ENCODE data around the gene HTRA2. TPM values are rescaled to one million over a fixed set of nuclear protein-coding genes. Genes with fewer than 3 reads are reported as not detected.

Gene HTRA2
- total RNA-seq, 1 donor from 2014 or later = 50.9 TPM

DNA sequence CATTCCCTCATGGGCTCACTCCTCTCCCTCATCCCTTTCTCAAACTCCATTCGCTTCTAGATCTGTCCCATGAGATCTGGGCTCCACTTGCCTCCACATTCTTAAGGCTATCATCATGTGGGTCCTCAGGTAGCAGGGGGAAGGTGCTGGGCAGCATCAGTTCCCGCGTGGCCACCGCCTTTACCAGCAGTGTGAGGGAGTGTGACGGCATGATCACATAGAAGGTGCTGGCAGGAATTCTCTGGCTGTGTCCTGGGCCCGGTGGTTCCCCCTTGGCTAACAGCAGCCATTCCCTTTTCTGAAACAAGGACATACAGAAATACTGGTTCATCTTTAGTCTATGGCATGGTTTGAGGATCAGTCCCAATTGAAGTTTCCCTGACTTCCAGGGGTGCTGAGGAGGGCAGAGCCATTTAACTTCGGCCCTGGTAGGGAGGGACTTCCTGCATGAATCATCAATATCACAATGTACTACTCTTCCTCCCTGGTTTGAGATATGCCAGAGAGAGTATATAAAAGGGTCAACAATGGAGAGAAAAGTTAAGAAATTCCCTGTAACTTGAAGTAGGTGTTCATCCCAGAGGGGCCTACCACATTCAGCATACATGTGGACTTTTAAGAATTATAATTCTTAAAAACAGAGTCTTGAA is 32.5 kb downstream of the HTRA2 start:
- no peak for DNase-seq

DNA sequence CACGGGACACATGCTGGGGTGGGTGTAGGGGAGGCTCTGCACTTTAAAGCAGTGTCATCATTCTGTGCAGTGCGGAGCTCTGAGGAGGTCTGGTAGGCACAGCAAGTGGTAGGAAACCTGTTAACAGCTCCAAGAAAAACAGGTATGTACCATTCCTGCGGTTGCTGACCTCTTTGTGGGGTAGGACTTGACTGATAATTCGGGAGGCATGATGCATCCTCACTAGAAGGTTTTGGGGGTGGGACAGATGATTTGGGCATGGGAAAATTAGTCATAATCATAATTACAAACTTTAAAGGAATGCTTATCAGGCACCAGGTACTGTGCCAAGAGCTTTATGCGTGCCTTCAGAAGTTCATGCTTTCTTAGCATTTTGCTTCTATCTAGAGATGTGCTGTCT is 34.5 kb downstream of the HTRA2 start:
- DNase-seq = no peak

DNA sequence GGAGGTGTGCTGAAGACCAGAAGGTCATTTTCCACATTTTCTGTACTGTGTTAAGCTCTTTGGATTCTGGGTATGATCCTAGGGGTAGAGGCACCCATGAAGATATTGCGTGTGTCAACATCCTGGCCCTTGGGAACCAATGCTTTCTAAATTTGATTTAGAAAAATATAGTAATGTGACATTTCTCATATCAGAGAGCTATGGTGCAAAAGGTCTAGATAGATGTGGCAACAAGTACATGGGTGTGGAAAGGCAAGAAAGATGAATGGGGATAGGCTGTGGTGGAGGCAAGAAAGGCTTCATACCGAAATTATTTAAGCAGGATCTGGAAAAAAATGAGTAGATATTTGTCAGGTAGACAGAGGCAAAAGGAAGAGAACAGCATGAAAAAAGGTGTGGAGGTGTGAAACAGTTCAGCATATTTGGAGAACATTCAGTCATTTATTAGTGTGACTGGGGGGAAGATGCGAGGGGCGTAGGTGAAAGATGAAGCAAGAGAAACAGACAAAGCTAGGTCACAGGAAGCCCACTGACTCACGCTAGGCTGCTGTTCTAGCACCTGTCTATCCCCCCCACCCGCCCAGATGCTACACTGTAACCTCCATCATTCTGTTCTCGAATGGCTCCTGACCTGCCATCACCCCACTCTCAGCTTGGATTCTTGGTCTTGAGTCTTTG is 36.5 kb downstream of the HTRA2 start:
- DNase-seq = no peak

DNA sequence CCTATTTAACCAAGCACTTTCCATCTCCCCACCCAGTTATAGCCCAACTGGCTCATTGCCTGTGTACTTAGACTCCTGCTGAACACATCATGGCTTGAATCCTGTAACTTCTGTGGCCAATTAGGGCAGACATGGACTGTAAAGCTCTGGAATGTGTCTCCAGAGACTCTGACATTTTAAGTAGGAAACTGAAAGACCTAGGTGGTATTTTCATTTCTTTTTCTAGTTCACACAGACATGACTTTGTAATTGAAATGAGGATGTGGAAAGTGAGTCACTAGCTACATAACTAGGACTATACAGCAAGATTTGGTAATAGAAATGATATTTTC is 37.0 kb downstream of the HTRA2 start:
- DNase-seq = no peak

DNA sequence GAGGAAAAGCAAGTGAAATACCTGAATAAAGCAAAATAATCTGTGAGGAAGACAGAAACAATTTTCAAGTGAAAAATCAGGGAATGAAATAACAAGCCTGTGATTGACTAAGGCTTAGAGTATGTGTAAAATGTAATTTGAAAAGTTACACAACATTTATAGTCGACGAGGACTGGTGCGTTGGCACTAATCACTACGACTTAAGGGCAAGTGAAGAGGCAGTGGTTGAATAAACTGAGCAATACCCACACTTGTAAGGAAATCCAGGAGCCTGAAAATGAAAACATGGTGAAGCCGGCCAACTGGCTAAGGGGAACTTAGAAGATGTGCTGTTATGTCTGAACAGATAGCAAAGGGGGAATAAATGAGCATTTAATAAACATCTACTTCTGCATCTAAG is 38.1 kb downstream of the HTRA2 start:
- no peak for DNase-seq

DNA sequence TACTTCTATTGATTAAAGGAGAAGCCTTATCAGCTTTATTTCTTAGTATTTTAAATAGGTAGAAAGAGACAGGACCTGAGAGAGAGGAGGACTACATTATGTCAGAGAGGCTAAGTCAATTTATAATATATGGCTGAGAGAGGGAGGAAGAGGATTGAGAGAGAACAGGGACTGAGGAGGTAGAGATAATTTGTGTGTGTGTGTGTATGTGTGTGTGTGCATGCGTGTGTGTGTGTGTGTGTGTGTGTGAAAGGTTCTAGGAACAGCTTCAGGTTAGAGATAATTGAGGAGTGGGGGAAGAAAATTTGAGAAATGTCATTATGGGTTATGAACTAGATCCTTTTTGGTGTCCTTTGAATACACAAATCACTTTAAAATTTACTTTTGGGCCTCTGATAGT is 40.0 kb downstream of the HTRA2 start:
- no peak for DNase-seq

DNA sequence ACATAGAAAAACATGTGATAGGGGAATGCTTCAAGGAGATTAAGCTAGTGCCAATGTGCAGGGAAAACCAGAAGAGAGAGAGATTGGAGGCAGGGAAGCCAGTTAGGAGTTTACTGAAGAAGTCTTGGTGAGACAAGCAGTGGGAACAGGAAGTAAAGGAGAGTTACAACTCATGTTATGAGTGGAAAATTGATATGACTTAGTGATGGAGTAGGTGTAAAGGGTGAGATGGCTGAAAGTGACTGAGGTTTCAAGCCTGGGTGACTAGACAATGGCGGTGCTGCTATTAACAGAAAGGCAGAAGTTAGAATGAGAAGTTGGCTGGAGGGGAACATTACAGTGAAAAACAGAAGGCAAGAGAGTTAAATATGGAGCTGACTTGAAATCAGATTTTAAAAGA is 41.3 kb downstream of the HTRA2 start:
- no peak for DNase-seq

DNA sequence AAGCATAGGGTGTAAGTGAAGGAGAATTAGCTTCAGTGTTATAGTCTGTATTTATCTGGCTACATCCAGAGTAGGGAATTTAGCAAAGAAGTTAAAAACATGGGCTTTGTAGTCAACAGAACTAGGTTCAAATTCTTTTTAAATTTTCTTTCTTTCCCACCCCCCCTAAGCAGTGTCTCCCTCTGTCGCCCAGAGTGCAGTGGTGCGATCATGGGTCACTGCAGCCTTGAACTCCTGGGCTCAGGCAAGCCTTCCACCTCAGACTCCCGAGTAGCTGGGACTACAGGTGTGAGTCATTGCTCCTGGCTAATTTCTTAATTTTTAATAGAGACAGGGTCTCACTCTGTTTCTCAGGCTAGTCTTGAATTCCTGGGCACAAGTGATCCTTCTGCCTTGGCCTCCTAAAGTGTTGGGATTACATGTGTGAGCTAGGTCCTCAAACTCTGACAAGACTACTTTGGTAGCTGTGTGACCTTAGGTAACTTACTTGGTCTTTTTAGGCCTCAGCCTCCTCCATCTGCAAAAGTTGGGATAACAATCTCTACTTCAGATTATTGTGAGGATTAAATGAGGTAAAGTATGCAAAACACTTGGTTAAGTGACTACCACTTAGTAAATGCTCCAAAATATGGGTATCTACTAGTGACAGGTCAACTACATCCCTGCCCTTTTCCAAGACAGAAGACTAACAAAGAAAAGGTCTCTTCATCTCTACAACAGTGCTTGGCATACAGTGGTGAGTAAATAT is 42.6 kb downstream of the HTRA2 start:
- DNase-seq = no peak

DNA sequence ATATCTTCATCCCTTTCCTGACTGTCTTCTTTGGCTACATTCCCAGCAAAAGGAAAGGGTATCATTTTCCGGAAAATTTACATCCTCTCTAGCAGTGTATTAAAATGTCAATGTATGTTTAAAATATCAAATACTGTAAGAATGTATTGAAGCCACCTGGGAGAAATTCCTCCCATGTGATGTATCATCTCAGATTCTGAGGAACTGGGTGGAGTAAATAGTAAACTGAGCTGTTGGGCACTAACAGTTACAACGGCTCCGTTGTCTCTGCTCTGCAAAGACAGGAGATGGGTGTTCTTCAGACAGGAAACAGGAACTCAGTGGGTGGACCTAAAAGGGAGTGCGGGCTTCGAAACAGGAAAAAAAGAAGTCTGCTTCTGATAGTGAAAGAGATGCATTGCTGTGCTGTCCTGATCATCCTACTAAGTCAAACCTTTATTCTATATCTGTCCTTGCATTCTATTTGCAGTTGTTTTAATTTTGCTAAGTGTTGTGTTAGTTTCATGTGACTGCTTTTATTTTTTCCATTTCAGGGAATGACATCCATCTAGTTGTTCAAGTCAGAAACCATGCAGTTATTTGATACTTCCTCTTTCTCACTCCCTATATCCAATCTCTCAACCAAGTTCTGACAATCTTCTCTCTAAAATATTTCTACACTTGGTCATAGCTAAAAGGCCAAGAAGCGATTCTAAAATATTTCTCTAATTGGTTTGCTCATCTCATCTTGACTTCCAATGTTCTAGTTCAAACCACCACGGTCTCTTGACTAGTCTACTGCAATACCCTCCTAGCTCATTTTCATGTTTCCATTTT is 44.2 kb downstream of the HTRA2 start:
- DNase-seq = peak; percentile 30

DNA sequence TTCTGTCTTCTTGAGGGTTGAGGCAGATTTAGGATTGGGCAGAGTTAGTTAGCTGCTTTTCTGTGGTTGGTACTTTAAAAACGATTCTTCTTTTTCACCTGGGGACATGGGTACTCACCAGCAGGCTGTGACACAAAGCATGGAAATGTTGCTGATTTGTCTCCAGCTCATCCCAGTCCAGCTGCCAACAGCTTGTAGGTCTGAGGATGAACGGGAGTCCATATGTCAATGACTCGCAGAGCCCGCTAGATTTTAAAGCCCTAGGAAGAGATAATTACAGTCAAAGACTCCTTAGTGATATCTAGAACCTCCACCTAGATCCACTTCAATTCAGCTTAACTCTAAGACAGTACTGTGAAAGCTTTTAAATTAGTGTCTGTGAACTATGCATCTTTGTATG is 45.6 kb downstream of the HTRA2 start:
- no peak for DNase-seq

DNA sequence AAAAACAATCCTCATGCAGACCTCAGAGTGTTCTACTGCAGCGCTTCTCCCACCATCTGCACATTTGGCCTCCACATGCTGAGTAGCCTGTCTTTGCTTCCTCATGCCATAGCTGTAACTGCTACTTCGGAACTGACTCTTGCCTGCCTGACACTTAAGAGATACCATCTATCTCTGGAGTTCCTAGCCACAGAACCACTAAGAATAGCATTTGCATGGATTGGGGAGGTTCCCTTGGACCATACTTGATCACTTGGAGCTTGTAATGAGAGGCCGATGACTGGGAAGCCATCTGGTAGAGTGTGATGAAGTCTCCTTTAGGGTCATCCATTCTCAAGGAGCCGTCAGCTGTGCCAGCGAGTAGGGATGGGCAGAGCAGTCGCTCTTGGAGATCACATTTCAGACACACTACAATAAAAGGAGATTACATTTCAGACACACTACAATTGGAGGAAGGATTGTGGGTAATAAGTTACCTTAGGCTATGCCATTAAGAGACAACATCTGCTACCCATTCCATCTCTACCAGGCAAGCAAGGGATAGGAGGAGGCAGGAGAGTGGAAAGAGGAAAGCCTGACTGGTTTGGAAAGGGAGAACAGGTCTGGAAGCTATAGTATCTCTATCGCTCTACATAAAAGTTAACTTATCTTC is 46.6 kb downstream of the HTRA2 start:
- DNase-seq = no peak

DNA sequence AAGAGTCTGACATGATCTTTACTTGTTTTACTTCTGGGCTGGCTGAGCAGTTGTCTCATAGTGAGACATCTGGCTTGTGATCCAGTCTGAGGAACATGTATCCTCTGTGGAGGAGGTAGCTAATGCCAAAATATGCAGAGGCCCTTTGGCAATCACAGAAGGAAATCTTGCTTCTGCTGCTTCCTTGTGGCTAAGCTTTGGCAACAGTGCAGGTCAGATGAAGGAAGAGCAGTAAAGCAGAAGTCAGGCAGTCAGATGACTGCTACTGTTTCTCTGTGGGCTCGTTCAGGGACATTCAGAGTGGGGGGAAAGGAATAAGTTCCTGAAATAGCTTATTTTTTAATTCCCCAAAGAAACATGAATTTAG is 47.1 kb downstream of the HTRA2 start:
- no peak for DNase-seq

DNA sequence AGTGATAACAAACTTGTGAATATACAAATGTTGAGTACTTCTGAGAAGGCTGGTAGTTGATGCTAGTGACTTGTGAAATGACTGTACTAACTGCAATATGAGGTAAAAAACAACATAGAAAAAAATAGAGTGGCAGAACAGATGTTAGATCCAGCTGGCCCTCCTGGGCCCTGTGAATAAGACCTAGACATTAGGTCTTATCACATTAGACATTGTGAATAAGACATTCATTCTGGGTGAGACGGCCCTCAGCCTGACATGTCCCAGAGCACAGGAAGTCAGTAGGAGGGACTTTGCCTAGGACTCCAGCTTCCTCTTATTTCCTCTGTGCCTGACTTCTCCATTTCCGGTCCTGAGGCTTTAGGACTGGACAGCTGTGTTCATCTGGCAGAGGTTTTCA is 47.7 kb downstream of the HTRA2 start:
- DNase-seq = no peak

DNA sequence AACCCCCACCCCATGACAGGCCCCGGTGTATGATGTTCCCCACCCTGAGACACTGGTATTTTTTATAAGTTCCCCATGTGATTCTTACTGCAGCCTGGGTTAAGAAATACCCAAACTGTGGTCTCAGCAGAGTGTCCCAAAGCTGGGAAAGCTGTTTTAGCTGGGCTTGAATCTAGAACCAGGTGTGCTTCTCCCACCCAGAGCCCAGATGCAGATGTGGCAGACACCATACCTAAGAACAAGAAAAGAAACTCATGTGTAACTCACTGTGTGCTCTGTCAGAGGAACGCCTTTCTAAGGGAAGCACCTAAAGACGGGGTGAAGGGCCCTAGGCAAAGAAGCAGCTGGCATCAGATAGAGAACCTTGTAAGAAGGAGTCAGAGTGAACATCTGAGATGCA is 48.7 kb downstream of the HTRA2 start:
- DNase-seq = no peak

DNA sequence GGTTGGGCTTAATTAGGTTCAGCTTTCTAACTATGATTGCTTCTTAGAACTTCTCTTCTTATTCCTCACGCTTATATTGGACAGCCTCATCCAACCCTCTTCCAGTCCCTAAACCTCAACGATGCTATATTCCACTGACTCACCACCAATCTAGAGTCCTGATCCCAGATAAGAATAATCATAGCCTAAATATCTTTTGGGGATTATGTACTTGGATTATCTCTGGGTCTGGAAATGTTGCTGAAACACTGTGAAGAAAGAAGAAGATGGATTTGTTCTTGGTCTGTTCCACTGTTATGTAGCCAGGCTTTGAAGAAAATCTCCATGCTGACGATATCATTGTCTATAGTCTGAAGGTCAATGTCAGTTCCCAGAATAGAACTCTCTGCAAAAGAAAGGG is 51.7 kb downstream of the HTRA2 start:
- DNase-seq = no peak

DNA sequence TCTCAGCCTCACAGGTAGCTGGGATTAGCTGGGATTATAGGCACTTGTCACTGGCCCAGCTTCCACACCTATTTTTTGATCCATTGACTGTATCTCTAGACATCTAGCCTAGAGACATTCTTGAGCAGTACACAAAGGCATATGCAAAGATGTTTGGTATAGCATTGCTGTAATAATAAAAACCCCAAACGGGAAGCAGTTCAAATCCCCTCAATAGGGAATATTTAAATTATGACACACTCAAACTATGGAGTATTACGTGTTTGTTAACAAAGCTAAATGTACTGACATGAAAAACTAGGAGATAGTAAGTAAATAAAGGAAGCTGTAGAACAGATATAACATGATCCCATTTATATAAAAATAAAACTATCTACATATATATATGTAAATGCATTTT is 52.5 kb downstream of the HTRA2 start:
- DNase-seq = no peak

Other genes starting within 250 kb of the HTRA2 start
- gene SLC4A5, start 186.5 kb upstream of the HTRA2 start, total RNA-seq = 0.33 TPM in 1 of 2 replicates, not detected in the other
- gene DCTN1, start 149.6 kb upstream of the HTRA2 start, total RNA-seq = 160 and 207 TPM in 2 replicates
- 0.14 and 0.17 TPM in 2 replicates for gene C2orf81, start 108.3 kb upstream of the HTRA2 start, total RNA-seq
- 23.3 and 36.9 TPM in 2 replicates for gene WDR54, start 108.2 kb upstream of the HTRA2 start, total RNA-seq
- 21.6 and 27.0 TPM in 2 replicates for gene RTKN, start 88.0 kb upstream of the HTRA2 start, total RNA-seq
- gene INO80B, start 74.8 kb upstream of the HTRA2 start, total RNA-seq = 6.5 and 24.0 TPM in 2 replicates
- 34.3 and 44.9 TPM in 2 replicates for gene WBP1, start 71.5 kb upstream of the HTRA2 start, total RNA-seq
- gene MOGS, start 64.6 kb upstream of the HTRA2 start, total RNA-seq = 74.4 and 85.1 TPM in 2 replicates
- 25.9 and 33.7 TPM in 2 replicates for gene MRPL53, start 57.3 kb upstream of the HTRA2 start, total RNA-seq
- 14.9 and 22.8 TPM in 2 replicates for gene CCDC142, start 46.9 kb upstream of the HTRA2 start, total RNA-seq
- 18.2 and 21.6 TPM in 2 replicates for gene TTC31, start 46.9 kb upstream of the HTRA2 start, total RNA-seq
- gene LBX2, start 30.3 kb upstream of the HTRA2 start, total RNA-seq = 0.98 and 2.9 TPM in 2 replicates
- 9.7 and 11.7 TPM in 2 replicates for gene PCGF1, start 22.2 kb upstream of the HTRA2 start, total RNA-seq
- 0.17 TPM in 1 of 2 replicates, not detected in the other for gene TLX2, start 15.5 kb upstream of the HTRA2 start, total RNA-seq
- gene DQX1, start 3.7 kb upstream of the HTRA2 start, total RNA-seq = not detected in 2 replicates
- 87.2 and 127 TPM in 2 replicates for gene AUP1, start 227 bp upstream of the HTRA2 start, total RNA-seq
- gene LOXL3, start 24.0 kb downstream of the HTRA2 start, total RNA-seq = 0.85 and 1.7 TPM in 2 replicates
- gene DOK1, start 24.8 kb downstream of the HTRA2 start, total RNA-seq = 20.8 and 21.5 TPM in 2 replicates
- gene M1AP, start 118.4 kb downstream of the HTRA2 start, total RNA-seq = not detected in 2 replicates
- 4.4 and 5.0 TPM in 2 replicates for gene SEMA4F, start 124.3 kb downstream of the HTRA2 start, total RNA-seq

Measured in dermis blood vessel endothelial cell (primary cell).